Measurements from ENCODE around the gene BCL7A. TPM values are rescaled to one million over a fixed set of nuclear protein-coding genes. Genes with fewer than 3 reads are reported as not detected.

The BCL7A gene
- total and polyA plus RNA-seq, 2 experiments from 2014 or later: 12.7 to 14.9 TPM

DNA sequence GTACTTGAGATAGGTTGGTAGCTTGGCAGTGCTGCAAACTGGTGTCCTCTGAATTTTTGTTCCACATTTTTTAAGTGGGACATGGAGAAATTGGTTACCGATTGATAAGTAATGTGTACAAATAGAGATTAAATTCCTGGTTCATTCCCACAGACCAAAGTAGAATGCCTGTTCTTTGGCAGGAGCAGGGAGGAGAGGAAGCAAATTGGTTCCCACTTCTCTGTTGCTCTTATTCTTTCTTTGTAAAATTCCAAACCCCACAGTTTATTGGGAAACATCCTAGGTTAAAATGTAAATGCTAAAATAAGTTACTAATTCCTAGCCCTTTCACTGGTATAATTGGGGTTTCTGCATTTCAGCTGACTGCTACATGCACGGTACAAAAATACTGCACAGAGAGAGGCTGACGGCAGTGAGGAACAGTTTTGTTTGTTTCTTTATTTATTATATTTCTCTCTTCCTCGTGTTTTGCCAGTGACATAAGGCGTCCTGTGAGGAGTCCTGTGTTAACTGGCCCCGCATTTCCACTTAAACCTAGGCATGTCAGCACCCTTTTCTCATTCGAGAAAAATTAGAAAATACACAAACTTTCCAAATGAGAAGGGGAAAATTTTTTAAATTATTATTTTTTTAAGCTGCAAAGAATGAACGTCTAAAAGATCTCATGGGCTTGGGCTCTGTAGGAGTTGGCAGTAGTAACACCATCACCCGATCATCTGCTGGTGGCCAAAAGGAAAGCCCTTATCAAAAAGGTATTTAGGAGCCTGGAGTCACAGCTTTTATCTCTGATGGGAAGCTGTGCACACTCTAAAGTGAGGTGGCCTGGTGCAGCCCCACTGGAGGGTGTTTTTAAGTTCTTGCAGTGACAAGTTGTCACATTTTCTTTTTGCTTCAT, 25.4 kb upstream of the BCL7A start:
- Histone ChIP-seq H3K27ac (ENCODE audit: low read depth) (no peak overlapping the region), H3K79me2 (replicated peaks; ENCODE audit: insufficient read depth) (no peaks in the 10 kb centered on the region), H3K9me2 (ENCODE audit: insufficient read depth) (no peaks in the 10 kb centered on the region), H3F3A (replicated peaks; ENCODE audit: low read depth) (no peaks in the 10 kb centered on the region), H3K4me3 (no peak overlapping the region), H4K20me1 (replicated peaks; ENCODE audit: insufficient read depth) (no peaks in the 10 kb centered on the region), H3K27me3 (ENCODE audit: insufficient read depth) (no peaks in the 10 kb centered on the region), H3K36me3 (ENCODE audit: insufficient read depth) (no peaks in the 10 kb centered on the region), H3K4me1 (ENCODE audit: insufficient read depth) (no peaks in the 10 kb centered on the region), H3K4me2 (no peak overlapping the region), H2AFZ (no peak overlapping the region)
- Mint-ChIP-seq H3K4me1 (peaks cover under 1% of the 10 kb centered on the region; the same call in 1 of the 3 replicates), H3K9me3 (peaks cover 12% of the 10 kb centered on the region; the same call in 2 of the 3 replicates), H3K36me3 (ENCODE audit: low read depth) (no peaks in the 10 kb centered on the region), H3K27ac (no peak overlapping the region), H3K4me3 (no peak overlapping the region), H3K27me3 (ENCODE audit: insufficient read depth, low read depth, poor library complexity) (peaks cover 2% of the 10 kb centered on the region)
- DNase-seq (ENCODE audit: low spot score) (no peak), ATAC-seq (no peak)
- TF ChIP-seq ETS1 (IDR thresholded peaks at IDR 0.05): no peak
- TF ChIP-seq ZNF331 (CRISPR knock-in tag; IDR thresholded peaks at IDR 0.05; ENCODE audit: low read depth): no peak
- TF ChIP-seq STAT1 (IDR thresholded peaks at IDR 0.05; ENCODE audit: unreplicated experiment): no peak
- TF ChIP-seq EZH2phosphoT487 (IDR thresholded peaks at IDR 0.05; ENCODE audit: unreplicated experiment): no peak
- TF ChIP-seq REST (IDR thresholded peaks at IDR 0.05; ENCODE audit: unreplicated experiment): no peak
- TF ChIP-seq, protein P1, sequence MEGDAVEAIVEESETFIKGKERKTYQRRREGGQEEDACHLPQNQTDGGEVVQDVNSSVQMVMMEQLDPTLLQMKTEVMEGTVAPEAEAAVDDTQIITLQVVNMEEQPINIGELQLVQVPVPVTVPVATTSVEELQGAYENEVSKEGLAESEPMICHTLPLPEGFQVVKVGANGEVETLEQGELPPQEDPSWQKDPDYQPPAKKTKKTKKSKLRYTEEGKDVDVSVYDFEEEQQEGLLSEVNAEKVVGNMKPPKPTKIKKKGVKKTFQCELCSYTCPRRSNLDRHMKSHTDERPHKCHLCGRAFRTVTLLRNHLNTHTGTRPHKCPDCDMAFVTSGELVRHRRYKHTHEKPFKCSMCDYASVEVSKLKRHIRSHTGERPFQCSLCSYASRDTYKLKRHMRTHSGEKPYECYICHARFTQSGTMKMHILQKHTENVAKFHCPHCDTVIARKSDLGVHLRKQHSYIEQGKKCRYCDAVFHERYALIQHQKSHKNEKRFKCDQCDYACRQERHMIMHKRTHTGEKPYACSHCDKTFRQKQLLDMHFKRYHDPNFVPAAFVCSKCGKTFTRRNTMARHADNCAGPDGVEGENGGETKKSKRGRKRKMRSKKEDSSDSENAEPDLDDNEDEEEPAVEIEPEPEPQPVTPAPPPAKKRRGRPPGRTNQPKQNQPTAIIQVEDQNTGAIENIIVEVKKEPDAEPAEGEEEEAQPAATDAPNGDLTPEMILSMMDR (conservative IDR thresholded peaks at IDR 0.05; ENCODE audit: low read depth in 2 of 2): no peak
- no peak for TF ChIP-seq POLR2AphosphoS5 (IDR thresholded peaks at IDR 0.05; ENCODE audit: low read depth)
- TF ChIP-seq NANOG (IDR thresholded peaks at IDR 0.05; ENCODE audit: borderline replicate concordance): no peak
- no peak for TF ChIP-seq EZH2 (IDR thresholded peaks at IDR 0.05; ENCODE audit: low read depth, unreplicated experiment)
- no peak for TF ChIP-seq CREB1 (CRISPR knock-in tag; IDR thresholded peaks at IDR 0.05; ENCODE audit: low read depth)
- TF ChIP-seq JUNB (IDR thresholded peaks at IDR 0.05; ENCODE audit: unreplicated experiment): no peak
- TF ChIP-seq, protein P2, sequence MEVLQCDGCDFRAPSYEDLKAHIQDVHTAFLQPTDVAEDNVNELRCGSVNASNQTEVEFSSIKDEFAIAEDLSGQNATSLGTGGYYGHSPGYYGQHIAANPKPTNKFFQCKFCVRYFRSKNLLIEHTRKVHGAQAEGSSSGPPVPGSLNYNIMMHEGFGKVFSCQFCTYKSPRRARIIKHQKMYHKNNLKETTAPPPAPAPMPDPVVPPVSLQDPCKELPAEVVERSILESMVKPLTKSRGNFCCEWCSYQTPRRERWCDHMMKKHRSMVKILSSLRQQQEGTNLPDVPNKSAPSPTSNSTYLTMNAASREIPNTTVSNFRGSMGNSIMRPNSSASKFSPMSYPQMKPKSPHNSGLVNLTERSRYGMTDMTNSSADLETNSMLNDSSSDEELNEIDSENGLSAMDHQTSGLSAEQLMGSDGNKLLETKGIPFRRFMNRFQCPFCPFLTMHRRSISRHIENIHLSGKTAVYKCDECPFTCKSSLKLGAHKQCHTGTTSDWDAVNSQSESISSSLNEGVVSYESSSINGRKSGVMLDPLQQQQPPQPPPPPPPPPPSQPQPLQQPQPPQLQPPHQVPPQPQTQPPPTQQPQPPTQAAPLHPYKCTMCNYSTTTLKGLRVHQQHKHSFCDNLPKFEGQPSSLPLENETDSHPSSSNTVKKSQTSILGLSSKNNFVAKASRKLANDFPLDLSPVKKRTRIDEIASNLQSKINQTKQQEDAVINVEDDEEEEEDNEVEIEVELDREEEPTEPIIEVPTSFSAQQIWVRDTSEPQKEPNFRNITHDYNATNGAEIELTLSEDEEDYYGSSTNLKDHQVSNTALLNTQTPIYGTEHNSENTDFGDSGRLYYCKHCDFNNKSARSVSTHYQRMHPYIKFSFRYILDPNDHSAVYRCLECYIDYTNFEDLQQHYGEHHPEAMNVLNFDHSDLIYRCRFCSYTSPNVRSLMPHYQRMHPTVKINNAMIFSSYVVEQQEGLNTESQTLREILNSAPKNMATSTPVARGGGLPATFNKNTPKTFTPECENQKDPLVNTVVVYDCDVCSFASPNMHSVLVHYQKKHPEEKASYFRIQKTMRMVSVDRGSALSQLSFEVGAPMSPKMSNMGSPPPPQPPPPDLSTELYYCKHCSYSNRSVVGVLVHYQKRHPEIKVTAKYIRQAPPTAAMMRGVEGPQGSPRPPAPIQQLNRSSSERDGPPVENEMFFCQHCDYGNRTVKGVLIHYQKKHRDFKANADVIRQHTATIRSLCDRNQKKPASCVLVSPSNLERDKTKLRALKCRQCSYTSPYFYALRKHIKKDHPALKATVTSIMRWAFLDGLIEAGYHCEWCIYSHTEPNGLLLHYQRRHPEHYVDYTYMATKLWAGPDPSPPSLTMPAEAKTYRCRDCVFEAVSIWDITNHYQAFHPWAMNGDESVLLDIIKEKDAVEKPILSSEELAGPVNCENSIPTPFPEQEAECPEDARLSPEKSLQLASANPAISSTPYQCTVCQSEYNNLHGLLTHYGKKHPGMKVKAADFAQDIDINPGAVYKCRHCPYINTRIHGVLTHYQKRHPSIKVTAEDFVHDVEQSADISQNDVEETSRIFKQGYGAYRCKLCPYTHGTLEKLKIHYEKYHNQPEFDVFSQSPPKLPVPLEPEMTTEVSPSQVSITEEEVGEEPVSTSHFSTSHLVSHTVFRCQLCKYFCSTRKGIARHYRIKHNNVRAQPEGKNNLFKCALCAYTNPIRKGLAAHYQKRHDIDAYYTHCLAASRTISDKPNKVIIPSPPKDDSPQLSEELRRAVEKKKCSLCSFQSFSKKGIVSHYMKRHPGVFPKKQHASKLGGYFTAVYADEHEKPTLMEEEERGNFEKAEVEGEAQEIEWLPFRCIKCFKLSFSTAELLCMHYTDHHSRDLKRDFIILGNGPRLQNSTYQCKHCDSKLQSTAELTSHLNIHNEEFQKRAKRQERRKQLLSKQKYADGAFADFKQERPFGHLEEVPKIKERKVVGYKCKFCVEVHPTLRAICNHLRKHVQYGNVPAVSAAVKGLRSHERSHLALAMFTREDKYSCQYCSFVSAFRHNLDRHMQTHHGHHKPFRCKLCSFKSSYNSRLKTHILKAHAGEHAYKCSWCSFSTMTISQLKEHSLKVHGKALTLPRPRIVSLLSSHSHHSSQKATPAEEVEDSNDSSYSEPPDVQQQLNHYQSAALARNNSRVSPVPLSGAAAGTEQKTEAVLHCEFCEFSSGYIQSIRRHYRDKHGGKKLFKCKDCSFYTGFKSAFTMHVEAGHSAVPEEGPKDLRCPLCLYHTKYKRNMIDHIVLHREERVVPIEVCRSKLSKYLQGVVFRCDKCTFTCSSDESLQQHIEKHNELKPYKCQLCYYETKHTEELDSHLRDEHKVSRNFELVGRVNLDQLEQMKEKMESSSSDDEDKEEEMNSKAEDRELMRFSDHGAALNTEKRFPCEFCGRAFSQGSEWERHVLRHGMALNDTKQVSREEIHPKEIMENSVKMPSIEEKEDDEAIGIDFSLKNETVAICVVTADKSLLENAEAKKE (CRISPR knock-in tag; IDR thresholded peaks at IDR 0.05): no peak
- no peak for TF ChIP-seq ZNF114 (CRISPR knock-in tag; IDR thresholded peaks at IDR 0.05)
